ENCODE results near the gene DNAJC1.

Gene DNAJC1

DNA sequence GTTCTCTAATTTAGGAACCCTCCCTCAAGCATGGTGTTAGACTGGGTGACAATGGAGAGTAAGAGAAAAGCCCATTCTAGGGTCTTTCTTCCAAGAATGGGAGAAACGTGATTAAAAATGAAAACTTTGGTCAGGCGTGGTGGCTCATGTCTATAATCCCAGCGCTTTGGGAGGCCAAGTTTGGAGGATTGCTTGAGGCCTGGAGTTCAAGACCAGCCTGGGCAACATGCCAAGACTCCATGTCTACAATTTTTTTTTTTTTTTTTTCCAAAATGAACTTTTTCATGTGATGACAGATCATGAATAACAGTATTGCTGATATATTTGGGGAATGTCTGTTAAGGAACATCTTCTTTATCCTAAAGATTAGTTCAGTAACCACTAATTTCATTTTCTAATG is 274.9 kb downstream of the DNAJC1 start:
- no peak for DNase-seq (ENCODE audit: low spot score)
- TF ChIP-seq, protein P1, sequence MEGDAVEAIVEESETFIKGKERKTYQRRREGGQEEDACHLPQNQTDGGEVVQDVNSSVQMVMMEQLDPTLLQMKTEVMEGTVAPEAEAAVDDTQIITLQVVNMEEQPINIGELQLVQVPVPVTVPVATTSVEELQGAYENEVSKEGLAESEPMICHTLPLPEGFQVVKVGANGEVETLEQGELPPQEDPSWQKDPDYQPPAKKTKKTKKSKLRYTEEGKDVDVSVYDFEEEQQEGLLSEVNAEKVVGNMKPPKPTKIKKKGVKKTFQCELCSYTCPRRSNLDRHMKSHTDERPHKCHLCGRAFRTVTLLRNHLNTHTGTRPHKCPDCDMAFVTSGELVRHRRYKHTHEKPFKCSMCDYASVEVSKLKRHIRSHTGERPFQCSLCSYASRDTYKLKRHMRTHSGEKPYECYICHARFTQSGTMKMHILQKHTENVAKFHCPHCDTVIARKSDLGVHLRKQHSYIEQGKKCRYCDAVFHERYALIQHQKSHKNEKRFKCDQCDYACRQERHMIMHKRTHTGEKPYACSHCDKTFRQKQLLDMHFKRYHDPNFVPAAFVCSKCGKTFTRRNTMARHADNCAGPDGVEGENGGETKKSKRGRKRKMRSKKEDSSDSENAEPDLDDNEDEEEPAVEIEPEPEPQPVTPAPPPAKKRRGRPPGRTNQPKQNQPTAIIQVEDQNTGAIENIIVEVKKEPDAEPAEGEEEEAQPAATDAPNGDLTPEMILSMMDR (IDR thresholded peaks at IDR 0.05) = no peak
- H3K4me3 ChIP-seq = no peak overlapping the region
- no peak overlapping the region for H3K27ac ChIP-seq

DNA sequence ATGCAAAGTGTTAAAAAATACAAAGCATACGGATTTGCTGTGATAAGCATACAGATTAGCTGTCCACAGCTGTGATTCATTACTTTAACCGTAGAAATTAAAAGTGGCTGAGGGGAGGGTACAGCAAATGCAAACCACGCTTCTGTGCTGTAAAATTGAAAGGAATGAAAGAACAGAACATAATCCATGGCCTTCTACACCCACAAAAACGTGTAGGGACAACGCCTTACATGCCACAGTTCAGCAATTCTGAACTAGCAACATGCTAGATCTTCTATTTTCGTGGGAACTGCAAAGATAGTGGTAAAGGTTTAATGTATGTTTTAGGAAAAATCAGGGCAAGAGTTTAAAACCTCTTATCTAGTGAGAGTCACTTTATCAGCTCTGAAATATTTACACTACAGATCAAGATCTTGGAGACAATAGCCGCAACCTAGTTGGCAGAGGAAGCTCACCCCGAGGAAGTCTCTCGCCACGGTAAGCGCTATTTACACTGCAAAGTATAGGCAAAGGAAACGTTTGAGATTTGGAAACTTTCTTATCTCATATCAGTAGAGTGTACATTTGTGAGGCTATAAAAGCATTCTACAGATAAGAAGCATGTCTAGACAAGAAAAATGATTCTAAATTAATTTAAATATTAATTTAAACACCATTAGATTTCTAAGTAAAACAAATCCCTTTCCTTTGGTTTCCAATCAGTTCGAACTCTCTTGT is 275.9 kb downstream of the DNAJC1 start:
- Histone ChIP-seq H3K27ac (no peak overlapping the region), H3K4me3 (no peak overlapping the region)
- no peak for DNase-seq (ENCODE audit: low spot score)
- TF ChIP-seq, protein P1 (IDR thresholded peaks at IDR 0.05) = no peak

DNA sequence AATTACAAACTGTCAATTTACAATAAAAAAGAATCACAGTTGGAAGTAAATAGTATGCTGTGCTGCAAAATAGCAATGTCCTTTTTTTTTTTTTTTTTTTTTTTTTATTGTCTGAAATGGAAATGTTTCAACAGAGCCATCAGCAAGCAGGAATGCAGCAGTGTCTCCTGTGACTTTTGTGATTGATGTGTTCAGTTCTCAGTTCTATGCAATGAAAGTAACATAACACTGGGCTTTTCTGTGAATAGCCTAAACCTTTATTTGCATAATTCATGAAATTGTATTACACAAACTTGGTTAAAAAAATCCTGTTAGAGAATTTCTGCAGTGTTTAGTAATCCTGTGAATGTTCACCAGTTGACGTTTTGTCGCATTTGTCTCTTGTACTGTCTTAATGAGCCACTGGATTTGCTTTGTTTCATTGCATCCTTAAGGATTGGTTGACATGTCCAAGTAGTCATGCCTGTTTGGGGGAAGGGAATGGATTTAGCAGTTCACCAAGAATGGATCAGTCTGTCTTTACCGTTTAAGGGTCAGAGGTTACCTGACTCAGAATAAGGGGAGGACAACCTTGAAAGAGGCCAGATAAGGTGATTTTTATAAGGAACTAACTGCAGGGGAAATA is 276.8 kb downstream of the DNAJC1 start:
- TF ChIP-seq, protein P1 (IDR thresholded peaks at IDR 0.05) = no peak
- DNase-seq (ENCODE audit: low spot score) = no peak
- Histone ChIP-seq H3K27ac (no peak overlapping the region), H3K4me3 (no peak overlapping the region)

DNA sequence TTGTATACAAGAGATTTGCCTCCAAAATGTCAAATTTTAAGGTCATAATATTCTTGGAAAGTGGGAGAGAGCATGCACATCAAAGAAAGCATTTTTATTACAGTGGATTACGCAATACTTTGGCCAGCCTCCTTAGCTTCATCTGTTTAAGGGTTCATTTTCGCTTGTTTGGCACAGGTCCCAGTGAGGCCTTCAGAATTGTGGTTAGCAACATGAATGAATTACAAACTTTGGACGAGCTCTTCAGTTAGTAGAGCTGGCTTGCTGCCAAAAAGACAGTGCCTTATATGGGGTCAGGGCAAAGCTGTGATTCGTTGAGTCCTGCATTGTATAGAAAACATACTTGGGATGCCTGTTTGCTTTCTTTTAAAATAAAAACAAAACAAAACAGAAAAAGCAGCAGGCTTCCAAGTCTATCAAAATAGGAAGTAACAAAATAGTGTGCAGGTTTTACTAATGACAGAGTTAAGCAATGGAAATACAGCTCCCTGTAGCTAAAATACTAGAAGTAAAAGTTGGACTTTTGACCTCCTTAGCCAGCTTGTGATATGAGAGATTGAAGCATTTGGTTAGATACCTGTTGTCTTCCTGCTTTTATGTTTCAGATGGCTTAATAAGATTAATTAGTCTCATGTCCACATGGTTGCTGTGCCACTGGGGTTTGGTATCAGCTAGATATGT is 278.7 kb downstream of the DNAJC1 start:
- no peak for DNase-seq (ENCODE audit: low spot score)
- H3K4me3 ChIP-seq = no peak overlapping the region
- TF ChIP-seq, protein P1 (IDR thresholded peaks at IDR 0.05) = no peak
- H3K27ac ChIP-seq = peak overlapping the region in 1 of 2 donors; percentile 19

DNA sequence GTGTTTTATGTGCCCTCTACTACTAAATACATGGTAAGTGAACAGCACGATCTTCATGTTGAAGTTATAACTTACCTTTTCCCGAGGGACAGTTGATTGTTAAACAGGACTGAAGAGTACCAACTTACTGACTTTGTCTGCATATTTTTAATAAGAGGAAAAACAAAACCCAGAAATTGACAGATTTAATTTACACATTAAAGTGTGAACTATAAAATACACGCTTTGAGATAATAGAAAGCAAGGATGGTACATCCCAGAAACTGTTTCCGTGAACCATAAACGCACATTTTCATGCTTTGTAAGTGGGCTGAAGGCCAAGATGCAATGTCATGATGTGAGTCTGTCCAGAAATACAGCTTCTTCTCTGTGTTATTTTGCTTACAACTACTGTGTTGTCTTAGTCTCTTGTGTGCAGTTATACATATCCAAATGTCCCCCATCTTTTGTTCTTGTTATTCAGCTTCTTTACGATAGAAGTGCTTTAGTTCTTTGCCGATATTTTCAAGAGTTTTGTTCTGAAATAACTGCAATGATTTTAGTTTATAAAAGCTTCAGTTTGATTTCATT is 279.4 kb downstream of the DNAJC1 start:
- DNase-seq (ENCODE audit: low spot score) = no peak
- no peak overlapping the region for H3K27ac ChIP-seq

DNA sequence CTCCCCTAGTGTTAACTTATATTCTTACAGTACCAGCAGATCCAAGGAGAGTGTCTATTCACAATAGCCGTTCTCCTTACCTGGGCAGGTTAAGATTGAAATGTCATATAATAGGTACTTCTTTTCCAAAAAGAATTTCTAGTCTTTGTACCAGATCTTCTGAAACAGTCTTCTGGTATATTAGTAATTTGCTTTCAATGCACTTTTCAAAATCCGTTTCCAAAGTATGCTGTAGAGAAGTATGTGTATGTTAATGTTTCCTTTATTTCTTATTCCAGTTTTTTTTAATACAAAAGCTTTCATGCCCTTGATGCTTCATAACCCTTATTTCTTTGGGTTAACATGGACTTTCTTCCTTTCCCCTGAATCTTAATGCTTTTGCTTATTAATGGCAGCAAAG is 281.3 kb downstream of the DNAJC1 start:
- TF ChIP-seq, protein P1 (IDR thresholded peaks at IDR 0.05) = no peak
- no peak overlapping the region for H3K4me3 ChIP-seq
- no peak for DNase-seq (ENCODE audit: low spot score)
- no peak overlapping the region for H3K27ac ChIP-seq

More for the DNA sequence above, 279.4 kb downstream of the DNAJC1 start:
- TF ChIP-seq, protein P1 (IDR thresholded peaks at IDR 0.05) = no peak
- H3K4me3 ChIP-seq = no peak overlapping the region
